ENCODE results near the gene DNAJB8.

GRCh38 chr3:128456776-128457715 lies 9.6 kb downstream of the DNAJB8 start:
- TF ChIP-seq POLR2A (IDR thresholded peaks at IDR 0.05; ENCODE audit: low read depth) (no peak), EP300 (IDR thresholded peaks at IDR 0.05) (no peak)
